ENCODE results near the gene DOHH. TPM values are rescaled to one million over a fixed set of nuclear protein-coding genes. Genes with fewer than 3 reads are reported as not detected.

DOHH gene
- total and polyA plus RNA-seq, 10 donors: 6.6 to 16.8 (median 10.7) TPM

DNA sequence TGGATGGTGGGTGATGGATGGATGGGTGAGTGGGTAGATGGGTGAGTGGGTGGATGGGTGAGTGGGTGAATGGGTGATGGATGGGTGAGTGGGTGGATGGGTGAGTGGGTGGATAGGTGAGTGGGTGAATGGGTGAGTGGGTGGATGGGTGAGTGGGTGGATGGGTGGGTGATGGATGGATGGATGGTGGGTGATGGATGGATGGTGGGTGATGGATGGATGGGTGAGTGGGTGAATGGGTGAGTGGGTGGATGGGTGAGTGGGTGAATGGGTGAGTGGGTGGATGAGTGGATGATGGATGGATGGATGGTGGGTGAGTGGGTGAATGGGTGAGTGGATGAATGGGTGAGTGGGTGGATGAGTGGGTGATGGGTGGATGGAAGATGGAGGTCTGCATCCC is 23.0 kb downstream of the DOHH start:
- H3K27ac ChIP-seq: no peak overlapping the region
- no peaks in the 10 kb centered on the region for H3K9me3 ChIP-seq
- peaks cover 0 to 56% (median 18%) of the 10 kb centered on the region in 7 donors for H3K27me3 ChIP-seq (replicated peaks in 1 of 7)
- H3K4me3 ChIP-seq: no peak overlapping the region
- no peak for TF ChIP-seq POLR2AphosphoS5 (IDR thresholded peaks at IDR 0.05)
- TF ChIP-seq POLR2A (IDR thresholded peaks at IDR 0.05): no peak
- TF ChIP-seq, protein P1, sequence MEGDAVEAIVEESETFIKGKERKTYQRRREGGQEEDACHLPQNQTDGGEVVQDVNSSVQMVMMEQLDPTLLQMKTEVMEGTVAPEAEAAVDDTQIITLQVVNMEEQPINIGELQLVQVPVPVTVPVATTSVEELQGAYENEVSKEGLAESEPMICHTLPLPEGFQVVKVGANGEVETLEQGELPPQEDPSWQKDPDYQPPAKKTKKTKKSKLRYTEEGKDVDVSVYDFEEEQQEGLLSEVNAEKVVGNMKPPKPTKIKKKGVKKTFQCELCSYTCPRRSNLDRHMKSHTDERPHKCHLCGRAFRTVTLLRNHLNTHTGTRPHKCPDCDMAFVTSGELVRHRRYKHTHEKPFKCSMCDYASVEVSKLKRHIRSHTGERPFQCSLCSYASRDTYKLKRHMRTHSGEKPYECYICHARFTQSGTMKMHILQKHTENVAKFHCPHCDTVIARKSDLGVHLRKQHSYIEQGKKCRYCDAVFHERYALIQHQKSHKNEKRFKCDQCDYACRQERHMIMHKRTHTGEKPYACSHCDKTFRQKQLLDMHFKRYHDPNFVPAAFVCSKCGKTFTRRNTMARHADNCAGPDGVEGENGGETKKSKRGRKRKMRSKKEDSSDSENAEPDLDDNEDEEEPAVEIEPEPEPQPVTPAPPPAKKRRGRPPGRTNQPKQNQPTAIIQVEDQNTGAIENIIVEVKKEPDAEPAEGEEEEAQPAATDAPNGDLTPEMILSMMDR (IDR thresholded peaks at IDR 0.05 in 8 of 11, conservative IDR thresholded peaks at IDR 0.05 in 3 of 11): no peak
- DNase-seq: no peak
- peaks cover 0 to 22% (median 9%) of the 10 kb centered on the region in 6 donors for H3K4me1 ChIP-seq
- intact Hi-C loops (cut with DNase I; ENCODE audit: low total_unique reads): no loop called here
- no peaks in the 10 kb centered on the region for H3K36me3 ChIP-seq

DNA sequence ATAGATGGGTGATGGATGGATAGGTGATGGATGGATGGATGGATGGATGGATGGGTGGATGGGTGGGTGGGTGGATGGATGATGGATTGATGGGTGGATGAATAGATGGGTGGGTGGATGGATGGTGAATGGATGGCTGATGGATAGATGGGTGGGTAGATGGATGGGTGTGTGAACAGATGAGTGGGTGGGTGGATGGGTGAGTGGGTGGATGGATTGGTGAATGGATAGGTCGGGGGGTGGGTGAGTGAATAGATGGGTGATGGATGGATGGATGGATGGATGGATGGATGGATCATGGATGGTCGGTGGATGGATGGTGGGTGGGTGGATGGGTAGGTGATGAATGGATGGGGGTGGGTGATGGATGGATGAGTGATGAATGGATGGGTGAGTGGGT is 23.6 kb downstream of the DOHH start:
- no peaks in the 10 kb centered on the region for H3K9me3 ChIP-seq
- no peak overlapping the region for H3K4me3 ChIP-seq

DNA sequence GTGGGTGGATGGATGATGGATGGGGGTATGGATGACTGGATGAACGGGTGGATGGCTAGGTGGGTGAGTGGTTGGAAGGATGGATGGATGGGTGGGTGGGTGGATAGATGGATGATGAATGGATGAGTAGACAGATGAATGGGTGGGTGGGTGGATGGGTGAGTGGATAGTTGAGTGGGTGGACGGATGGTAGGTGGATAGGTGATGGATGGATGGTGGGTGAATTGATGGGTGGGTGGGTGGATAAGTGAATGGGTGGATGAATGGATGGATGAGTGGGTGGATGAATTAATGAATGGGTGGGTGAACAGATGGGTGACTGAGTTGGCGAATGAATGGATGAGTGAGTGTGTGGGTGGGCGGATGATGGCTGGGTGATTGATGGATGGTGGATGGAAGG is 25.0 kb downstream of the DOHH start:
- H3K27ac ChIP-seq: no peak overlapping the region
- peaks cover 0 to 42% (median 4%) of the 10 kb centered on the region in 7 donors for H3K27me3 ChIP-seq (replicated peaks in 1 of 7)
- H3K4me1 ChIP-seq: peaks cover 0 to 37% (median 13%) of the 10 kb centered on the region in 6 donors
- intact Hi-C loops (cut with DNase I; ENCODE audit: low total_unique reads): no loop called here
- TF ChIP-seq POLR2A (IDR thresholded peaks at IDR 0.05): no peak
- TF ChIP-seq, protein P1 (IDR thresholded peaks at IDR 0.05 in 8 of 11, conservative IDR thresholded peaks at IDR 0.05 in 3 of 11): no peak
- TF ChIP-seq POLR2AphosphoS5 (IDR thresholded peaks at IDR 0.05): no peak
- H3K9me3 ChIP-seq: no peaks in the 10 kb centered on the region
- no peak for DNase-seq
- no peaks in the 10 kb centered on the region for H3K36me3 ChIP-seq
- H3K4me3 ChIP-seq: no peak overlapping the region
- 79 to 90% (median 87%) methylated on average over 4 of the region's 4 CpGs for WGBS, 5 donors

More for the DNA sequence above, 23.6 kb downstream of the DOHH start:
- Histone ChIP-seq H3K27me3 (replicated peaks in 1 of 7) (peaks cover 0 to 53% (median 15%) of the 10 kb centered on the region in 7 donors), H3K4me1 (peaks cover 0 to 28% (median 12%) of the 10 kb centered on the region in 6 donors), H3K27ac (no peak overlapping the region), H3K36me3 (no peaks in the 10 kb centered on the region)
- 54 to 93% (median 84%) methylated on average over 2 of the region's 2 CpGs for WGBS, 5 donors
- intact Hi-C loops (cut with DNase I; ENCODE audit: low total_unique reads): no loop called here
- no peak for DNase-seq
- TF ChIP-seq, protein P1 (IDR thresholded peaks at IDR 0.05 in 8 of 11, conservative IDR thresholded peaks at IDR 0.05 in 3 of 11): no peak
- TF ChIP-seq POLR2A (IDR thresholded peaks at IDR 0.05) (no peak), POLR2AphosphoS5 (IDR thresholded peaks at IDR 0.05) (no peak)

DNA sequence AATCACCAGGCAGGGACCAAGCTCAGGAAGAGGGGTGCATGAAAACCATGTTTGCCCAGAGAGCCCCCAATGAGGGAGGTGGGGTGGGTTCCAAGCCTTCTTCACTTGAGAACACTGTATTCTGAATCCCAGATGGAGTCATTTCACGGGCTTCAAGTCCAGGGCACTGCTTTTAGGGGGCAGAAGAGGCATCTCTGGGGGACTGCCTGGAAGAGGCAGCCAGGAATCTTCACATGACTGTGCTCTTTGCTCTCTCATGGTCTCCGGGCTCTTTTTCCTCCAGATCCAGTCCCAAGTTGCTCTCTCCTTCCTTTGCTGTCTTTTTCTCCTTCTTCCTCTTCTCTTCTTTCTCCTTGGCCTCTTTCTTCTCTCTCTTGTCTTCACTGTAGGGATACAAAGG is 25.9 kb downstream of the DOHH start:
- Histone ChIP-seq H3K27ac (no peak overlapping the region), H3K4me1 (peaks cover 0 to 37% (median 13%) of the 10 kb centered on the region in 6 donors), H3K27me3 (replicated peaks in 1 of 7) (peaks cover 0 to 34% (median 0%) of the 10 kb centered on the region in 7 donors), H3K36me3 (no peaks in the 10 kb centered on the region), H3K4me3 (no peak overlapping the region), H3K9me3 (no peaks in the 10 kb centered on the region)
- intact Hi-C loops (cut with DNase I; ENCODE audit: low total_unique reads): loop anchor here (5.0 kb wide), 2 partner anchors 147 to 167 kb away; no protein-coding TSS in a partner anchor
- DNase-seq: no peak
- WGBS, 5 donors: 70 to 84% (median 74%) methylated on average over 2 of the region's 2 CpGs
- no peak for TF ChIP-seq POLR2AphosphoS5 (IDR thresholded peaks at IDR 0.05)
- TF ChIP-seq, protein P1 (IDR thresholded peaks at IDR 0.05 in 8 of 11, conservative IDR thresholded peaks at IDR 0.05 in 3 of 11): no peak
- TF ChIP-seq POLR2A (IDR thresholded peaks at IDR 0.05): no peak
